Astrocyte of the cerebellum (primary cell): Measurements from ENCODE around the gene POLR2E.

Experiments
- DNase-seq: peaks from one replicate; pipeline ENCODE4 v3.0.0-alpha.2; 2011; ENCODE audit warnings: low read depth
- H3K4me3 ChIP-seq: 2 replicates; pipeline ENCODE4 v1.5.1; 2011; ENCODE audit warnings: mild to moderate bottlenecking, low read depth, low read length, moderate library complexity
- in situ Hi-C: cut with HindIII; loops from 2 replicates; pipeline ENCODE4 v1.10.0; 2017; ENCODE audit warnings: low sequenced_read_pairs
- TF ChIP-seq, protein P1 (sequence below): IDR thresholded peaks from 2 replicates; pipeline ENCODE4 v1.5.1; 2012; ENCODE audit warnings: low read length, low read depth, moderate library complexity, mild to moderate bottlenecking; ENCODE audit errors: missing control alignments

POLR2E gene

GRCh38 chr19:1063909-1064660, 31.1 kb downstream of the POLR2E start:
- DNase-seq: no peak
- in situ Hi-C loops: no loop called here
- H3K4me3 ChIP-seq: no peak overlapping the region
- TF ChIP-seq, protein P1, sequence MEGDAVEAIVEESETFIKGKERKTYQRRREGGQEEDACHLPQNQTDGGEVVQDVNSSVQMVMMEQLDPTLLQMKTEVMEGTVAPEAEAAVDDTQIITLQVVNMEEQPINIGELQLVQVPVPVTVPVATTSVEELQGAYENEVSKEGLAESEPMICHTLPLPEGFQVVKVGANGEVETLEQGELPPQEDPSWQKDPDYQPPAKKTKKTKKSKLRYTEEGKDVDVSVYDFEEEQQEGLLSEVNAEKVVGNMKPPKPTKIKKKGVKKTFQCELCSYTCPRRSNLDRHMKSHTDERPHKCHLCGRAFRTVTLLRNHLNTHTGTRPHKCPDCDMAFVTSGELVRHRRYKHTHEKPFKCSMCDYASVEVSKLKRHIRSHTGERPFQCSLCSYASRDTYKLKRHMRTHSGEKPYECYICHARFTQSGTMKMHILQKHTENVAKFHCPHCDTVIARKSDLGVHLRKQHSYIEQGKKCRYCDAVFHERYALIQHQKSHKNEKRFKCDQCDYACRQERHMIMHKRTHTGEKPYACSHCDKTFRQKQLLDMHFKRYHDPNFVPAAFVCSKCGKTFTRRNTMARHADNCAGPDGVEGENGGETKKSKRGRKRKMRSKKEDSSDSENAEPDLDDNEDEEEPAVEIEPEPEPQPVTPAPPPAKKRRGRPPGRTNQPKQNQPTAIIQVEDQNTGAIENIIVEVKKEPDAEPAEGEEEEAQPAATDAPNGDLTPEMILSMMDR: no peak

DNA sequence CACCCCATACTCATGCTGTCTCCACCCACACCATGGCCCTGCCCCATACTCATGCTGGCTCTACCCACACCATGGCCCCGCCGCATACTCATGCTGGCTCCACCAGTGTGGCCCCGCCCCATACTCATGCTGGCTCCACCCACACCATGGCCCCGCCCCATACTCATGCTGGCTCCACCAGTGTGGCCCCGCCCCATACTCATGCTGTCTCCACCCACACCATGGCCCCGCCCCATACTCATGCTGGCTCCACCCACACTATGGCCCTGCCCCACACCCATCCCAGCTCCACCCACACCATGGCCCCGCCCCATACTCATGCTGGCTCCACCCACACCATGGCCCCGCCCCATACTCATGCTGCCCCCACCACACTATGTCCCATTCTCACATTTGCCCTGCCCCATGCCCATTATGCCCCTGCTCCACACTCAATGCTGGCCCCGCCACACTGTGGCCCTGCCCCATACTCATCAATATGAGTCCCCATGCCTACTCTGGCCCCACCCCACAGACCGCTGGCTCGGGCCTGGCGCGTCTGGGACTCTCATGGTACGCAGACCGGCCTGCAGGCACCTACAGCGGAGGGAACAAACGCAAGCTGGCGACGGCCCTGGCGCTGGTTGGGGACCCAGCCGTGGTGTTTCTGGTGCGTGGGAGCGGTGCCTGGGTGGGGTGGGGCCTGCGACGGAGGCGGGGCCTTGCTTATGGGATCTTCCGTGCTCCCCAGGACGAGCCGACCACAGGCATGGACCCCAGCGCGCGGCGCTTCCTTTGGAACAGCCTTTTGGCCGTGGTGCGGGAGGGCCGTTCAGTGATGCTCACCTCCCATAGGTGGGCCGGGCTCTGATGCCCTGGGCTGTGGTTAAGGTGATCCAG, 31.9 kb downstream of the POLR2E start:
- DNase-seq: no peak
- in situ Hi-C loops: no loop called here
- TF ChIP-seq, protein P1: no peak
- H3K4me3 ChIP-seq: no peak overlapping the region

- H3K4me3 ChIP-seq: no peak overlapping the region
- TF ChIP-seq, protein P1: no peak
- in situ Hi-C loops: no loop called here
- DNase-seq: no peak
These were observed 32.7 kb downstream of the POLR2E start for GRCh38 chr19:1062387-1063029.

- DNase-seq: no peak
- in situ Hi-C loops: no loop called here
- TF ChIP-seq, protein P1: no peak
These were observed 33.2 kb downstream of the POLR2E start for GRCh38 chr19:1061987-1062386.

DNA sequence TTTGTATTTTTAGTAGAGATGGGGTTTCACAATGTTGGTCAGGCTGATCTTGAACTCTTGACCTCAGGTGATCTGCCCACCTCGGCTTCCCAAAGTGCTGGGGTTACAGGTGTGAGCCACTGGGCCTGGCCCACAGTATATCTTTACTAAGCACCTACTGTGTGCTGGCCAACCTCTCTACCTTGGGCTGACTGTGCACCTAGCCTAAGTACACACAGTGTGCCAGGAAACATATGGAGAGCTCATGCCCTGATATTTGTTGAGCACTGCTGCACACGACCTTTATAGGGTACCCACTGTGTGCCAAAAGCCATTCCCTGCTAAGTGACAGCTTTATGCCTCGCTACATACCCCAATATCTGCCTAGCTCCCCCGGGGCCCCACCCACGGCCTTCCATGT, 34.5 kb downstream of the POLR2E start:
- DNase-seq: no peak

More at GRCh38 chr19:1061987-1062386, 33.2 kb downstream of the POLR2E start:
- no peak overlapping the region for H3K4me3 ChIP-seq

DNA sequence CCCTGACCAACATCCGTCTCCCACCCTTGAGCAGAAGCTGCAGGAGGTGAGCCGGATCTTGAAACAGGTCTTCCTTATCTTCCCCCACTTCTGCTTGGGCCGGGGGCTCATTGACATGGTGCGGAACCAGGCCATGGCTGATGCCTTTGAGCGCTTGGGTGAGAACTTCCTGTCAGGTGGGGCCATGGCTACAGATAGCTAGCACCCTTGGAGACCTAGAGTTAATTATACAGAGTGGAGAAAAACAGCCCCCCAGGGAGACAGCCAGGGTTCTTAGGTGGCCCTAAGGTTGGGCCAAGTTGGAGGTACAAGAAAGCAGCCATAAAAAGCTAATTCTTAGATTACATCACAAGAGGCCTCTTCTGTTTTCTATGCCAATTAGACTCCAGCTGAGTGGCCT, 37.1 kb downstream of the POLR2E start:
- DNase-seq: no peak
- in situ Hi-C loops: no loop called here
- H3K4me3 ChIP-seq: no peak overlapping the region
- TF ChIP-seq, protein P1: no peak

More for the DNA sequence above, 34.5 kb downstream of the POLR2E start:
- TF ChIP-seq, protein P1: no peak
- in situ Hi-C loops: no loop called here
- no peak overlapping the region for H3K4me3 ChIP-seq
